Liver (tissue), 9 donors: ENCODE data around the gene CASQ1. TPM values are rescaled to one million over a fixed set of nuclear protein-coding genes. Genes with fewer than 3 reads are reported as not detected.

ENCODE experiments used
- DNase-seq: peaks from one replicate; pipeline ENCODE4 v3.0.0-alpha.2; 2017; ENCODE audit warnings: low spot score
- H3K27ac ChIP-seq, 2 donors: one replicate each; pipeline ENCODE4 v1.7.0; 2013; ENCODE audit warnings: inconsistent platforms in 2 of 2, low read length in 2 of 2, control low read depth in 1 of 2, low read depth in 1 of 2, mild to moderate bottlenecking in 1 of 2
- H3K27me3 ChIP-seq, 4 donors: one replicate each; pipeline versions ENCODE4 v1.6.1 to v1.7.0; 2013; ENCODE audit warnings: low read length in 3 of 4, inconsistent platforms in 1 of 4, mild to moderate bottlenecking in 1 of 4, moderate library complexity in 1 of 4; ENCODE audit not compliant: control insufficient read depth in 4 of 4, insufficient read depth in 4 of 4
- H3K36me3 ChIP-seq, 4 donors: one replicate each; pipeline versions ENCODE4 v1.6.1 to v1.7.0; 2013; ENCODE audit warnings: low read length in 3 of 4, mild to moderate bottlenecking in 3 of 4, low read depth in 1 of 4, moderate library complexity in 1 of 4; ENCODE audit not compliant: control insufficient read depth in 4 of 4, insufficient read depth in 3 of 4
- H3K4me1 ChIP-seq, 4 donors: one replicate each; pipeline versions ENCODE4 v1.6.1 to v1.7.0; 2013; ENCODE audit warnings: low read length in 3 of 4, mild to moderate bottlenecking in 3 of 4, moderate library complexity in 1 of 4; ENCODE audit not compliant: control insufficient read depth in 4 of 4, insufficient read depth in 4 of 4
- H3K4me3 ChIP-seq, 3 donors: one replicate each; pipeline versions ENCODE4 v1.6.1 to v1.7.0; 2013; ENCODE audit warnings: low read length in 3 of 3, control low read depth in 1 of 3, low read depth in 1 of 3, mild to moderate bottlenecking in 1 of 3
- H3K9ac ChIP-seq, 2 donors: one replicate each; pipeline ENCODE4 v1.7.0; 2013; ENCODE audit warnings: low read length in 2 of 2, mild to moderate bottlenecking in 2 of 2, moderate library complexity in 2 of 2, control low read depth in 1 of 2, low read depth in 1 of 2
- H3K9me3 ChIP-seq, 4 donors: one replicate each; pipeline versions ENCODE4 v1.6.1 to v1.7.0; 2013; ENCODE audit warnings: low read length in 3 of 4; ENCODE audit not compliant: control insufficient read depth in 4 of 4
- CTCF ChIP-seq: fragments of 150-350 bp; IDR thresholded peaks from 2 replicates; pipeline ENCODE4 v1.5.1; 2017; ENCODE audit warnings: improper control_type of control experiment, low read depth, low read length; ENCODE audit not compliant: missing input control
- EGR1 ChIP-seq, 2 donors: IDR thresholded peaks; 2 replicates each; pipeline ENCODE4 v1.6.1; 2016 to 2018; ENCODE audit warnings: antibody characterized with exemption in 2 of 2, low read depth in 2 of 2
- FOXA1 ChIP-seq: IDR thresholded peaks from 2 replicates; pipeline ENCODE4 v1.6.1; 2016; ENCODE audit warnings: antibody characterized with exemption
- FOXA2 ChIP-seq: IDR thresholded peaks from 2 replicates; pipeline ENCODE4 v1.6.1; 2016; ENCODE audit warnings: antibody characterized with exemption
- GABPA ChIP-seq, 2 donors: IDR thresholded peaks in 1 of 2; conservative IDR thresholded peaks in 1 of 2; 2 replicates each; pipeline ENCODE4 v1.6.1; 2016; ENCODE audit warnings: antibody characterized with exemption in 2 of 2, mild to moderate bottlenecking in 1 of 2, moderate library complexity in 1 of 2
- HNF4A ChIP-seq, 2 donors: conservative IDR thresholded peaks; 2 replicates each; pipeline ENCODE4 v1.6.1; 2016; ENCODE audit warnings: antibody characterized with exemption in 2 of 2, mild to moderate bottlenecking in 2 of 2
- HNF4G ChIP-seq: IDR thresholded peaks from 2 replicates; pipeline ENCODE4 v1.6.1; 2016; ENCODE audit warnings: antibody characterized with exemption
- JUND ChIP-seq, 2 donors: IDR thresholded peaks; 2 replicates each; pipeline ENCODE4 v1.6.1; 2016; ENCODE audit warnings: antibody characterized with exemption in 2 of 2
- NR2F2 ChIP-seq: IDR thresholded peaks from 2 replicates; pipeline ENCODE4 v1.6.1; 2016; ENCODE audit warnings: antibody characterized with exemption
- RAD21 ChIP-seq, 2 donors: IDR thresholded peaks; 2 replicates each; pipeline ENCODE4 v1.6.1; 2016; ENCODE audit warnings: antibody characterized with exemption in 2 of 2, mild to moderate bottlenecking in 2 of 2
- RXRA ChIP-seq, 2 donors: IDR thresholded peaks; 2 replicates each; pipeline ENCODE4 v1.6.1; 2017 to 2018; ENCODE audit warnings: antibody characterized with exemption in 2 of 2, mild to moderate bottlenecking in 1 of 2
- SP1 ChIP-seq: IDR thresholded peaks from 2 replicates; pipeline ENCODE4 v1.6.1; 2018; ENCODE audit warnings: antibody characterized with exemption, mild to moderate bottlenecking
- TAF1 ChIP-seq: conservative IDR thresholded peaks from 2 replicates; pipeline ENCODE4 v1.6.1; 2016; ENCODE audit warnings: antibody characterized with exemption, mild to moderate bottlenecking
- YY1 ChIP-seq: IDR thresholded peaks from 2 replicates; pipeline ENCODE4 v1.6.1; 2016; ENCODE audit warnings: antibody characterized with exemption, mild to moderate bottlenecking
- WGBS: extraction: QIAGEN DNeasy Blood & Tissue Kit; methylation state at CpG from one replicate; pipeline ENCODE4 v1.1.7; 2013; 5-methylcytosine and 5-hydroxymethylcytosine counted together
- polyA plus RNA-seq, 2 donors: library from polyadenylated mRNA; stranded (reverse) in 1 of 2; unstranded in 1 of 2; fragments of 200-250 nt in 1 of 2; fragments of >200 nt in 1 of 2; fragmentation: Nextera tagmentation in 1 of 2; extraction: Ambion mirVana in 1 of 2; gene quantifications; one replicate each; pipeline versions ENCODE4 v1.2.1 to v1.2.3, GENCODE V29; 2013 to 2015
- total RNA-seq, 2 donors: library from RNA; depleted of rRNA; stranded (reverse); fragments of >200 nt; gene quantifications; one replicate each; pipeline ENCODE4 v1.2.3, GENCODE V29; 2014
- TF ChIP-seq, protein P1 (sequence below): IDR thresholded peaks from 2 replicates; pipeline ENCODE4 v1.6.1; 2016; ENCODE audit warnings: antibody characterized with exemption, mild to moderate bottlenecking
- TF ChIP-seq, protein P2 (sequence below): IDR thresholded peaks from 2 replicates; pipeline ENCODE4 v1.6.1; 2016; ENCODE audit warnings: antibody characterized with exemption
- TF ChIP-seq, protein P3 (sequence below): IDR thresholded peaks from 2 replicates; pipeline ENCODE4 v1.6.1; 2016; ENCODE audit warnings: antibody characterized with exemption
- donor health status: healthy.
- donor health status: healthy.
- donor health status: healthy.
- donor health status: healthy.
- donor health status: healthy.

CASQ1 gene
- total and polyA plus RNA-seq, 4 donors, result not detected

GRCh38 chr1:160158031-160158430 is 32.3 kb upstream of the CASQ1 start:
- no peak for TF ChIP-seq SP1
- TF ChIP-seq RAD21 (IDR thresholded peaks at IDR 0.05), result no peak
- TF ChIP-seq HNF4G, result no peak
- TF ChIP-seq HNF4A (conservative IDR thresholded peaks at IDR 0.05), result no peak
- TF ChIP-seq, protein P1, sequence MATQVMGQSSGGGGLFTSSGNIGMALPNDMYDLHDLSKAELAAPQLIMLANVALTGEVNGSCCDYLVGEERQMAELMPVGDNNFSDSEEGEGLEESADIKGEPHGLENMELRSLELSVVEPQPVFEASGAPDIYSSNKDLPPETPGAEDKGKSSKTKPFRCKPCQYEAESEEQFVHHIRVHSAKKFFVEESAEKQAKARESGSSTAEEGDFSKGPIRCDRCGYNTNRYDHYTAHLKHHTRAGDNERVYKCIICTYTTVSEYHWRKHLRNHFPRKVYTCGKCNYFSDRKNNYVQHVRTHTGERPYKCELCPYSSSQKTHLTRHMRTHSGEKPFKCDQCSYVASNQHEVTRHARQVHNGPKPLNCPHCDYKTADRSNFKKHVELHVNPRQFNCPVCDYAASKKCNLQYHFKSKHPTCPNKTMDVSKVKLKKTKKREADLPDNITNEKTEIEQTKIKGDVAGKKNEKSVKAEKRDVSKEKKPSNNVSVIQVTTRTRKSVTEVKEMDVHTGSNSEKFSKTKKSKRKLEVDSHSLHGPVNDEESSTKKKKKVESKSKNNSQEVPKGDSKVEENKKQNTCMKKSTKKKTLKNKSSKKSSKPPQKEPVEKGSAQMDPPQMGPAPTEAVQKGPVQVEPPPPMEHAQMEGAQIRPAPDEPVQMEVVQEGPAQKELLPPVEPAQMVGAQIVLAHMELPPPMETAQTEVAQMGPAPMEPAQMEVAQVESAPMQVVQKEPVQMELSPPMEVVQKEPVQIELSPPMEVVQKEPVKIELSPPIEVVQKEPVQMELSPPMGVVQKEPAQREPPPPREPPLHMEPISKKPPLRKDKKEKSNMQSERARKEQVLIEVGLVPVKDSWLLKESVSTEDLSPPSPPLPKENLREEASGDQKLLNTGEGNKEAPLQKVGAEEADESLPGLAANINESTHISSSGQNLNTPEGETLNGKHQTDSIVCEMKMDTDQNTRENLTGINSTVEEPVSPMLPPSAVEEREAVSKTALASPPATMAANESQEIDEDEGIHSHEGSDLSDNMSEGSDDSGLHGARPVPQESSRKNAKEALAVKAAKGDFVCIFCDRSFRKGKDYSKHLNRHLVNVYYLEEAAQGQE, result no peak
- TF ChIP-seq RXRA (IDR thresholded peaks at IDR 0.05), result no peak
- no peak for TF ChIP-seq NR2F2
- TF ChIP-seq, protein P2, sequence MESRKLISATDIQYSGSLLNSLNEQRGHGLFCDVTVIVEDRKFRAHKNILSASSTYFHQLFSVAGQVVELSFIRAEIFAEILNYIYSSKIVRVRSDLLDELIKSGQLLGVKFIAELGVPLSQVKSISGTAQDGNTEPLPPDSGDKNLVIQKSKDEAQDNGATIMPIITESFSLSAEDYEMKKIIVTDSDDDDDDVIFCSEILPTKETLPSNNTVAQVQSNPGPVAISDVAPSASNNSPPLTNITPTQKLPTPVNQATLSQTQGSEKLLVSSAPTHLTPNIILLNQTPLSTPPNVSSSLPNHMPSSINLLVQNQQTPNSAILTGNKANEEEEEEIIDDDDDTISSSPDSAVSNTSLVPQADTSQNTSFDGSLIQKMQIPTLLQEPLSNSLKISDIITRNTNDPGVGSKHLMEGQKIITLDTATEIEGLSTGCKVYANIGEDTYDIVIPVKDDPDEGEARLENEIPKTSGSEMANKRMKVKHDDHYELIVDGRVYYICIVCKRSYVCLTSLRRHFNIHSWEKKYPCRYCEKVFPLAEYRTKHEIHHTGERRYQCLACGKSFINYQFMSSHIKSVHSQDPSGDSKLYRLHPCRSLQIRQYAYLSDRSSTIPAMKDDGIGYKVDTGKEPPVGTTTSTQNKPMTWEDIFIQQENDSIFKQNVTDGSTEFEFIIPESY, result no peak
- no peak for TF ChIP-seq EGR1 (IDR thresholded peaks at IDR 0.05; ENCODE audit: low read depth in 2 of 2)
- TF ChIP-seq TAF1, result no peak
- no peak for TF ChIP-seq YY1
- TF ChIP-seq GABPA (IDR thresholded peaks at IDR 0.05 in 1 of 2, conservative IDR thresholded peaks at IDR 0.05 in 1 of 2), result no peak
- TF ChIP-seq CTCF, result no peak
- no peak for TF ChIP-seq JUND (IDR thresholded peaks at IDR 0.05)
- TF ChIP-seq FOXA1, result no peak
- DNase-seq, result no peak

GRCh38 chr1:160158534-160158933 is 31.8 kb upstream of the CASQ1 start:
- Histone ChIP-seq H3K27me3 (no peaks in the 10 kb centered on the region), H3K9ac (no peak overlapping the region), H3K36me3 (no peaks in the 10 kb centered on the region), H3K4me3 (no peak overlapping the region), H3K9me3 (no peaks in the 10 kb centered on the region), H3K27ac (no peak overlapping the region), H3K4me1 (no peaks in the 10 kb centered on the region)
- 92% methylated on average over 4 of the region's 4 CpGs for WGBS
- no peak for DNase-seq
- TF ChIP-seq, protein P2, result no peak
- TF ChIP-seq JUND (IDR thresholded peaks at IDR 0.05), result no peak
- no peak for TF ChIP-seq GABPA (IDR thresholded peaks at IDR 0.05 in 1 of 2, conservative IDR thresholded peaks at IDR 0.05 in 1 of 2)
- no peak for TF ChIP-seq RAD21 (IDR thresholded peaks at IDR 0.05)
- TF ChIP-seq YY1, result no peak
- no peak for TF ChIP-seq RXRA (IDR thresholded peaks at IDR 0.05)
- TF ChIP-seq, protein P3, sequence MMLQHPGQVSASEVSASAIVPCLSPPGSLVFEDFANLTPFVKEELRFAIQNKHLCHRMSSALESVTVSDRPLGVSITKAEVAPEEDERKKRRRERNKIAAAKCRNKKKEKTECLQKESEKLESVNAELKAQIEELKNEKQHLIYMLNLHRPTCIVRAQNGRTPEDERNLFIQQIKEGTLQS, result no peak
- no peak for TF ChIP-seq TAF1
- TF ChIP-seq CTCF, result no peak
- no peak for TF ChIP-seq NR2F2
- TF ChIP-seq FOXA2, result no peak

More at GRCh38 chr1:160158031-160158430, 32.3 kb upstream of the CASQ1 start:
- no peaks in the 10 kb centered on the region for H3K9me3 ChIP-seq
- H3K36me3 ChIP-seq, result no peaks in the 10 kb centered on the region
- no peak overlapping the region for H3K4me3 ChIP-seq
- 92% methylated on average over 3 of the region's 3 CpGs for WGBS
- H3K9ac ChIP-seq, result no peak overlapping the region
- no peaks in the 10 kb centered on the region for H3K4me1 ChIP-seq
- no peak overlapping the region for H3K27ac ChIP-seq
- no peaks in the 10 kb centered on the region for H3K27me3 ChIP-seq
